ENCODE measurements around the gene PSME1. TPM values are rescaled to one million over a fixed set of nuclear protein-coding genes. Genes with fewer than 3 reads are reported as not detected.

The PSME1 gene
- total RNA-seq = 244 TPM
- polyA plus RNA-seq (ENCODE audit: insufficient read depth, low read depth, low replicate concordance) = 333 TPM
- long read RNA-seq, donor 1, transcript PSME1-201 (11 exons, 1,006 nt) = major isoform, 55 of 106 reads
- long read RNA-seq, donor 1, partial matches to known transcripts = 48 of 106 reads
- long read RNA-seq, donor 1, other reads (novel, unspliced or antisense) = 0 of 106 reads
- long read RNA-seq, donor 2, transcript PSME1-201 (11 exons, 1,006 nt) = major isoform, 77 of 151 reads
- long read RNA-seq, donor 2, partial matches to known transcripts = 68 of 151 reads
- long read RNA-seq, donor 2, other reads (novel, unspliced or antisense) = 6 of 151 reads
- long read RNA-seq, donor 3, transcript PSME1-201 (11 exons, 1,006 nt) = major isoform, 93 of 158 reads
- long read RNA-seq, donor 3, partial matches to known transcripts = 52 of 158 reads
- long read RNA-seq, donor 3, other reads (novel, unspliced or antisense) = 11 of 158 reads
- long read RNA-seq, donor 4, transcript PSME1-201 (11 exons, 1,006 nt) = major isoform, 51 of 54 reads
- long read RNA-seq, donor 4, partial matches to known transcripts = 0 of 54 reads
- long read RNA-seq, donor 4, other reads (novel, unspliced or antisense) = 0 of 54 reads
- long read RNA-seq, donor 5, transcript PSME1-201 (11 exons, 1,006 nt) = major isoform, 6 of 7 reads
- long read RNA-seq, donor 5, partial matches to known transcripts = 0 of 7 reads
- long read RNA-seq, donor 5, other reads (novel, unspliced or antisense) = 0 of 7 reads
- long read RNA-seq, donor 6, transcript PSME1-201 (11 exons, 1,006 nt) = major isoform, 121 of 241 reads
- long read RNA-seq, donor 6, partial matches to known transcripts = 113 of 241 reads
- long read RNA-seq, donor 6, other reads (novel, unspliced or antisense) = 5 of 241 reads
- long read RNA-seq, donor 7, transcript PSME1-201 (11 exons, 1,006 nt) = major isoform, 120 of 377 reads
- long read RNA-seq, donor 7, partial matches to known transcripts = 233 of 377 reads
- long read RNA-seq, donor 7, other reads (novel, unspliced or antisense) = 22 of 377 reads
- long read RNA-seq, donor 8, transcript PSME1-201 (11 exons, 1,006 nt) = major isoform, 53 of 115 reads
- long read RNA-seq, donor 8, partial matches to known transcripts = 58 of 115 reads
- long read RNA-seq, donor 8, other reads (novel, unspliced or antisense) = 0 of 115 reads
- long read RNA-seq, donor 9, transcript PSME1-201 (11 exons, 1,006 nt) = major isoform, 31 of 60 reads
- long read RNA-seq, donor 9, partial matches to known transcripts = 29 of 60 reads
- long read RNA-seq, donor 9, other reads (novel, unspliced or antisense) = 0 of 60 reads
- long read RNA-seq, donor 10, transcript PSME1-201 (11 exons, 1,006 nt) = major isoform, 60 of 132 reads
- long read RNA-seq, donor 10, partial matches to known transcripts = 71 of 132 reads
- long read RNA-seq, donor 10, other reads (novel, unspliced or antisense) = 0 of 132 reads

- peak within 1 kb of the TSS; percentile 92 for H3K27ac ChIP-seq (ENCODE audit: low read depth in 2 of 2, low read length in 2 of 2)
- FAIRE-seq (no peak), DNase-seq (peak; percentile 94 to 98 (median 96))
- H3K9ac ChIP-seq (ENCODE audit: low read length in 3 of 3) = peak within 1 kb of the TSS; percentile 40 to 77 (median 72)
- peaks cover 0 to 44% (median 16%) of the 10 kb centered on the region in 3 donors for H3K4me1 ChIP-seq (ENCODE audit: control insufficient read depth in 2 of 3, insufficient read depth in 2 of 3, low read depth in 1 of 3, low read length in 3 of 3)
- no peak for TF ChIP-seq CTCF (IDR thresholded peaks at IDR 0.05; ENCODE audit: borderline replicate concordance, extremely low read depth, insufficient read depth)
- intact Hi-C loops (cut with DNase I) = no loop called here
- H3K27me3 ChIP-seq (ENCODE audit: control insufficient read depth, insufficient read depth, low read length) = no peaks in the 10 kb centered on the region
- H3K9me3 ChIP-seq (ENCODE audit: control insufficient read depth in 2 of 3, insufficient read depth in 1 of 3, low read length in 3 of 3) = no peaks in the 10 kb centered on the region
- peak within 1 kb of the TSS; percentile 62 to 84 (median 67) for H3K4me3 ChIP-seq (ENCODE audit: low read length in 3 of 3)
- H3K36me3 ChIP-seq (ENCODE audit: control insufficient read depth in 2 of 3, insufficient read depth in 3 of 3, low read length in 3 of 3) = peaks cover 0 to 23% (median 14%) of the 10 kb centered on the region in 3 donors
Measured at GRCh38 chr14:24135834-24136683, at the start of gene PSME1. TSS of gene PSME1 (plus strand) at chr14:24136194. CDS start at chr14:24136263, 69 bp downstream.

DNA sequence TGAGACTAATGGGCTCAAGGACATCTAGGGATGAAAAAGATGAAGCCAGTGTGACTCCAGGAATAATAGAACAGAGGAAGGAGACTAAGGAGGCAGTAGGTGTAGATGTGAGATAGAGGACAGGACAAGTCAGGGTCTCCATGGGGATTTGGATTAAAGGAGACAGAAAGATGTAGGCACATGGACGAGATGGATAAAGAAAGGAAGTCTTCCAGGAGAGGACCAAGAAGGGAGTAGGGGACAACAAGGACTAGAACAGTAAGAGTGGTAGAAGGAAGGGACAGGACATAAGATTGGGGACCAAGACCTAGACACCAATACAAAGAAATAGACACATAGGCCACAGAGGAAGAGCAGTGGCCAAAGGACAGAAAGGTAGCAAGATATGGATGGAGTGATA is 49.0 kb upstream of the PSME1 start:
- no peak for DNase-seq
- no peaks in the 10 kb centered on the region for H3K27me3 ChIP-seq (ENCODE audit: control insufficient read depth, insufficient read depth, low read length)
- intact Hi-C loops (cut with DNase I) = no loop called here
- H3K4me3 ChIP-seq (ENCODE audit: low read length in 3 of 3) = no peak overlapping the region
- H3K4me1 ChIP-seq (ENCODE audit: control insufficient read depth in 2 of 3, insufficient read depth in 2 of 3, low read depth in 1 of 3, low read length in 3 of 3) = no peaks in the 10 kb centered on the region
- H3K27ac ChIP-seq (ENCODE audit: low read depth in 2 of 2, low read length in 2 of 2) = no peak overlapping the region
- TF ChIP-seq CTCF (IDR thresholded peaks at IDR 0.05; ENCODE audit: borderline replicate concordance, extremely low read depth, insufficient read depth) = no peak
- no peaks in the 10 kb centered on the region for H3K36me3 ChIP-seq (ENCODE audit: control insufficient read depth in 2 of 3, insufficient read depth in 3 of 3, low read length in 3 of 3)
- H3K9me3 ChIP-seq (ENCODE audit: control insufficient read depth in 2 of 3, insufficient read depth in 1 of 3, low read length in 3 of 3) = no peaks in the 10 kb centered on the region
- FAIRE-seq = no peak
- H3K9ac ChIP-seq (ENCODE audit: low read length in 3 of 3) = no peak overlapping the region

- Histone ChIP-seq H3K27me3 (ENCODE audit: control insufficient read depth, insufficient read depth, low read length) (no peaks in the 10 kb centered on the region), H3K9ac (ENCODE audit: low read length in 3 of 3) (no peak overlapping the region), H3K4me1 (ENCODE audit: control insufficient read depth in 2 of 3, insufficient read depth in 2 of 3, low read depth in 1 of 3, low read length in 3 of 3) (peaks cover 0 to 6% (median 0%) of the 10 kb centered on the region in 3 donors), H3K36me3 (ENCODE audit: control insufficient read depth in 2 of 3, insufficient read depth in 3 of 3, low read length in 3 of 3) (no peaks in the 10 kb centered on the region), H3K27ac (ENCODE audit: low read depth in 2 of 2, low read length in 2 of 2) (no peak overlapping the region), H3K9me3 (ENCODE audit: control insufficient read depth in 2 of 3, insufficient read depth in 1 of 3, low read length in 3 of 3) (no peaks in the 10 kb centered on the region), H3K4me3 (ENCODE audit: low read length in 3 of 3) (no peak overlapping the region)
- TF ChIP-seq CTCF (IDR thresholded peaks at IDR 0.05; ENCODE audit: borderline replicate concordance, extremely low read depth, insufficient read depth) = no peak
- DNase-seq (no peak), FAIRE-seq (no peak)
- intact Hi-C loops (cut with DNase I) = no loop called here
Measured at GRCh38 chr14:24088095-24088494, 47.9 kb upstream of the PSME1 start.

Data from kidney (tissue), 22 donors.